IMR-90 (cell line): ENCODE results near the gene SPTSSB. TPM values are rescaled to one million over a fixed set of nuclear protein-coding genes. Genes with fewer than 3 reads are reported as not detected.

ENCODE experiments used
- ATAC-seq: fragments of 200-7000 bp; cut with Tn5 transposase; 2 replicates; pipeline ENCODE4 v1.9.1; 2020; ENCODE audit warnings: low read depth, mild to moderate bottlenecking, moderate library complexity
- BruUV-seq: library from RNA; stranded (reverse); fragments of 400-500 nt; replicated peaks from 2 replicates; lab custom pipeline; 2021; lab: Mats Ljungman, UMichigan
- CTCF ChIA-PET: fragments of 300-600 bp; formaldehyde crosslinking; extraction: SDS; loops from one replicate; lab custom pipeline; 2021; ENCODE audit warnings: antibody characterized with exemption; lab: Yijun Ruan, JAX
- POLR2A ChIA-PET: fragments of 300-600 bp; sonication (Branson Sonifier 250); formaldehyde crosslinking; loops from one replicate; lab custom pipeline; 2022; ENCODE audit warnings: antibody characterized with exemption; ENCODE audit not compliant: unreplicated experiment; lab: Charles Lee
- DNase-seq: peaks from one replicate; pipeline ENCODE4 v3.0.0; 2013
- H2AFZ ChIP-seq: replicated peaks from 2 replicates; pipeline ENCODE3; 2013; ENCODE audit warnings: low read length, mild to moderate bottlenecking; ENCODE audit not compliant: poor library complexity
- H2AK5ac ChIP-seq: 2 replicates; pipeline ENCODE4 v1.6.1; 2013; ENCODE audit warnings: low read depth, low read length, inconsistent platforms
- H2AK9ac ChIP-seq: replicated peaks from 2 replicates; pipeline ENCODE3; 2013; ENCODE audit warnings: mild to moderate bottlenecking, low read depth, low read length, moderate library complexity; ENCODE audit not compliant: poor library complexity
- H2BK120ac ChIP-seq: 2 replicates; pipeline ENCODE4 v1.6.1; 2013; ENCODE audit warnings: low read depth, low read length, inconsistent platforms
- H2BK15ac ChIP-seq: 3 replicates; pipeline ENCODE4 v1.6.1; 2013; ENCODE audit warnings: low read depth, low read length, inconsistent platforms
- H2BK20ac ChIP-seq: 2 replicates; pipeline ENCODE4 v1.6.1; 2013; ENCODE audit warnings: low read depth, mild to moderate bottlenecking, inconsistent platforms, low read length, moderate library complexity
- H2BK5ac ChIP-seq: 2 replicates; pipeline ENCODE4 v1.6.1; 2013; ENCODE audit warnings: mild to moderate bottlenecking, low read depth, low read length, inconsistent platforms; ENCODE audit not compliant: poor library complexity, severe bottlenecking
- H3K14ac ChIP-seq: replicated peaks from 2 replicates; pipeline ENCODE4 v1.6.1; 2013; ENCODE audit warnings: low read depth, low read length, inconsistent platforms
- H3K18ac ChIP-seq: 2 replicates; pipeline ENCODE4 v1.6.1; 2013; ENCODE audit warnings: low read depth, low read length, control low read depth
- H3K23ac ChIP-seq: 2 replicates; pipeline ENCODE4 v1.6.1; 2013; ENCODE audit warnings: low read depth, low read length, inconsistent platforms
- H3K27ac ChIP-seq: 2 replicates; pipeline ENCODE4 v1.5.1; 2013; ENCODE audit warnings: mild to moderate bottlenecking, control low read depth, low read length; ENCODE audit not compliant: insufficient read depth
- H3K27me3 ChIP-seq: 2 replicates; pipeline ENCODE4 v1.6.1; 2013; ENCODE audit warnings: low read length; ENCODE audit not compliant: control insufficient read depth, insufficient read depth
- H3K36me3 ChIP-seq: 2 replicates; pipeline ENCODE4 v1.6.1; 2013; ENCODE audit warnings: low read length, mixed read lengths; ENCODE audit not compliant: control insufficient read depth, insufficient read depth
- H3K4ac ChIP-seq: 2 replicates; pipeline ENCODE4 v1.6.1; 2013; ENCODE audit warnings: low read depth, low read length, inconsistent platforms
- H3K4me1 ChIP-seq: 2 replicates; pipeline ENCODE4 v1.6.1; 2013; ENCODE audit warnings: low read length, mixed read lengths; ENCODE audit not compliant: control insufficient read depth, insufficient read depth
- H3K4me2 ChIP-seq: 2 replicates; pipeline ENCODE4 v1.6.1; 2013; ENCODE audit warnings: low read depth, mild to moderate bottlenecking, control low read depth, low read length, moderate library complexity
- H3K4me3 ChIP-seq: 2 replicates; pipeline ENCODE4 v1.5.1; 2013; ENCODE audit warnings: low read depth, mild to moderate bottlenecking, control low read depth, low read length, moderate library complexity; ENCODE audit not compliant: insufficient read depth
- H3K56ac ChIP-seq: 2 replicates; pipeline ENCODE4 v1.6.1; 2013; ENCODE audit warnings: low read length, inconsistent platforms; ENCODE audit not compliant: insufficient read depth; ENCODE audit errors: extremely low read depth
- H3K79me1 ChIP-seq, 2 experiments: 2 replicates each; pipeline ENCODE4 v1.6.1; 2013; ENCODE audit warnings: low read length in 2 of 2, inconsistent platforms in 1 of 2, low read depth in 1 of 2
- H3K9ac ChIP-seq: 2 replicates; pipeline ENCODE4 v1.6.1; 2013; ENCODE audit warnings: low read depth, low read length, control low read depth
- H3K9me1 ChIP-seq: 2 replicates; pipeline ENCODE4 v1.6.1; 2013; ENCODE audit warnings: low read length, inconsistent platforms; ENCODE audit not compliant: insufficient read depth
- H3K9me3 ChIP-seq: 2 replicates; pipeline ENCODE4 v1.6.1; 2013; ENCODE audit warnings: low read length; ENCODE audit not compliant: control insufficient read depth, insufficient read depth
- H4K20me1 ChIP-seq: 2 replicates; pipeline ENCODE4 v1.6.1; 2013; ENCODE audit warnings: low read length, inconsistent platforms; ENCODE audit not compliant: insufficient read depth
- H4K5ac ChIP-seq: 2 replicates; pipeline ENCODE4 v1.6.1; 2013; ENCODE audit warnings: mild to moderate bottlenecking, low read depth, low read length, control low read depth
- H4K8ac ChIP-seq, 2 experiments: 2 replicates each; pipeline ENCODE4 v1.6.1; 2013; ENCODE audit warnings: low read depth in 2 of 2, low read length in 2 of 2, control low read depth in 1 of 2, inconsistent platforms in 1 of 2
- H4K91ac ChIP-seq: 2 replicates; pipeline ENCODE4 v1.6.1; 2013; ENCODE audit warnings: low read depth, low read length, inconsistent platforms; ENCODE audit not compliant: insufficient read depth
- BHLHE40 ChIP-seq: fragments of 150-350 bp; IDR thresholded peaks from 2 replicates; pipeline ENCODE4 v1.6.1; 2016; ENCODE audit warnings: mild to moderate bottlenecking, low read depth, low read length
- CEBPB ChIP-seq: IDR thresholded peaks from 2 replicates; pipeline ENCODE4 v1.6.1; 2012; ENCODE audit warnings: low read depth, low read length, improper control_type of control experiment
- CHD1 ChIP-seq: IDR thresholded peaks from 2 replicates; pipeline ENCODE4 v1.6.1; 2012; ENCODE audit warnings: low read depth, low read length, improper control_type of control experiment
- ELK1 ChIP-seq: fragments of 150-350 bp; IDR thresholded peaks from 2 replicates; pipeline ENCODE4 v1.6.1; 2016; ENCODE audit warnings: low read depth, mild to moderate bottlenecking, low read length, moderate library complexity, borderline replicate concordance
- FOS ChIP-seq: fragments of 150-350 bp; IDR thresholded peaks from 2 replicates; pipeline ENCODE4 v1.6.1; 2016; ENCODE audit warnings: low read depth, low read length
- MAZ ChIP-seq: IDR thresholded peaks from 2 replicates; pipeline ENCODE4 v1.6.1; 2012; ENCODE audit warnings: low read depth, mild to moderate bottlenecking, low read length, improper control_type of control experiment, moderate library complexity, borderline replicate concordance
- NFE2L2 ChIP-seq: fragments of 150-350 bp; IDR thresholded peaks from 2 replicates; pipeline ENCODE4 v1.6.1; 2016; ENCODE audit warnings: low read depth, mild to moderate bottlenecking, low read length
- POLR2A ChIP-seq: IDR thresholded peaks from 2 replicates; pipeline ENCODE4 v1.6.1; 2012; ENCODE audit warnings: mild to moderate bottlenecking, low read depth, low read length
- RCOR1 ChIP-seq: IDR thresholded peaks from 2 replicates; pipeline ENCODE4 v1.6.1; 2012; ENCODE audit warnings: mild to moderate bottlenecking, low read length, improper control_type of control experiment; ENCODE audit not compliant: insufficient replicate concordance
- USF2 ChIP-seq: fragments of 150-350 bp; IDR thresholded peaks from 2 replicates; pipeline ENCODE4 v1.6.1; 2017; ENCODE audit warnings: mild to moderate bottlenecking, antibody characterized with exemption, low read length, low read depth
- WGBS, 2 experiments: methylation state at CpG; one replicate each; pipeline versions ENCODE4 v1.1.5 to v1.1.7; 2013; ENCODE audit warnings: missing lambda C conversion rate in 2 of 2; ENCODE audit not compliant: insufficient read length in 1 of 2; ENCODE audit errors: extremely low coverage in 2 of 2; 5-methylcytosine and 5-hydroxymethylcytosine counted together
- dilution Hi-C: fragments of 300-500 bp; cut with HindIII; formaldehyde crosslinking; loops from one replicate; pipeline ENCODE4 v1.14.3; 2018; ENCODE audit warnings: low sequenced_read_pairs; ENCODE audit not compliant: unreplicated experiment
- in situ Hi-C: fragments of 300-500 bp; cut with MboI; formaldehyde crosslinking; loops from 3 replicates; pipeline ENCODE4 v1.14.3; 2019; ENCODE audit warnings: low sequenced_read_pairs, inconsistent platforms, mixed read lengths
- intact Hi-C: fragments of 100-400 bp; cut with micrococcal nuclease; formaldehyde crosslinking; loops from 2 replicates; pipeline ENCODE4 v1.10.0; 2022
- polyA plus RNA-seq, 3 experiments: library from polyadenylated mRNA; depleted of rRNA; stranded (reverse); fragments of >200 nt; gene quantifications; 2 replicates each; pipeline ENCODE4 v1.2.3, GENCODE V29; 2012; ENCODE audit warnings: low replicate concordance in 1 of 3
- total RNA-seq: library from RNA; depleted of rRNA; stranded (reverse); fragments of >200 nt; gene quantifications from 2 replicates; pipeline ENCODE4 v1.2.3, GENCODE V29; 2012

SPTSSB gene
- total and polyA plus RNA-seq, 2 of the 4 experiments (the other 2 are of a cell fraction) = not detected

GRCh38 chr3:161349529-161350312, 21.6 kb downstream of the SPTSSB start:
- Histone ChIP-seq H3K4ac (no peak overlapping the region), H4K5ac (no peak overlapping the region), H3K9me1 (no peaks in the 10 kb centered on the region; the same call in 1 of the 2 replicates), H4K20me1 (no peaks in the 10 kb centered on the region), H2AK5ac (no peak overlapping the region), H2AK9ac (no peak overlapping the region), H3K36me3 (no peaks in the 10 kb centered on the region), H3K56ac (no peak overlapping the region), H3K9ac (no peak overlapping the region), H3K4me1 (no peaks in the 10 kb centered on the region), H2BK15ac (no peak overlapping the region), H4K91ac (no peak overlapping the region), H3K9me3 (no peaks in the 10 kb centered on the region), H3K23ac (no peak overlapping the region), H2BK20ac (no peak overlapping the region), H4K8ac (no peak overlapping the region), H3K18ac (no peak overlapping the region), H3K27ac (no peak overlapping the region), H2BK5ac (no peak overlapping the region), H3K14ac (no peak overlapping the region), H3K27me3 (peaks cover 1% of the 10 kb centered on the region; the same call in 1 of the 2 replicates), H3K4me2 (no peak overlapping the region), H3K4me3 (no peak overlapping the region), H2AFZ (no peak overlapping the region), H3K79me1 (no peaks in the 10 kb centered on the region), H2BK120ac (no peak overlapping the region)
- in situ Hi-C loops = no loop called here
- intact Hi-C loops = no loop called here
- no CpG with 5 or more reads among the region's 7 CpGs for WGBS, 2 experiments
- dilution Hi-C loops = no loop called here
- TF ChIP-seq ELK1 = no peak
- TF ChIP-seq USF2 = no peak
- peak; percentile 59; the same call in 1 of the 2 replicates for TF ChIP-seq FOS
- TF ChIP-seq NFE2L2 = no peak
- 0 out of 2 replicates have a peak, but pooled peaks have one; percentile 12 for TF ChIP-seq CEBPB
- no peak for TF ChIP-seq POLR2A
- no peak for TF ChIP-seq BHLHE40
- no peak for TF ChIP-seq RCOR1
- TF ChIP-seq CHD1 = no peak
- TF ChIP-seq MAZ = no peak
- ATAC-seq (peak; percentile 91), DNase-seq (peak; percentile 76)
- ChIA-PET CTCF (interaction anchor here (0.8 kb wide), 1 partner anchor 10 kb away, joined by 4 read pairs; no protein-coding TSS in a partner anchor), POLR2A (no interaction called here)
- no TSS peak for BruUV-seq
